Stimulated activated CD8-positive, alpha-beta memory T cell treated with anti-CD3 and anti-CD28 coated beads, Interleukin-15, amount 100 ng/mL, for 48 hours (primary cell): ENCODE measurements around the gene DEFB112.

Source experiments
- DNase-seq, 2 donors: peaks; one replicate each; pipeline ENCODE4 v3.0.0-alpha.2; 2020; ENCODE audit warnings: low read depth in 2 of 2

Gene DEFB112

GRCh38 chr6:50049829-50050228 is at the start of gene DEFB112:
TSS of gene DEFB112 (minus strand) at chr6:50049929. CDS start at chr6:50049869, 60 bp downstream.
- DNase-seq: no peak

GRCh38 chr6:50098641-50098993 is 48.9 kb upstream of the DEFB112 start:
- DNase-seq: no peak

GRCh38 chr6:50097966-50098640 is 48.4 kb upstream of the DEFB112 start:
- no peak for DNase-seq

GRCh38 chr6:50096296-50096695 is 46.6 kb upstream of the DEFB112 start:
- DNase-seq: no peak

- no peak for DNase-seq
Observed at GRCh38 chr6:50093938-50094272, 44.2 kb upstream of the DEFB112 start.

- DNase-seq: no peak
Observed at GRCh38 chr6:50093116-50093937, 43.6 kb upstream of the DEFB112 start.

GRCh38 chr6:50091641-50092040 is 41.9 kb upstream of the DEFB112 start:
- no peak for DNase-seq

DNA sequence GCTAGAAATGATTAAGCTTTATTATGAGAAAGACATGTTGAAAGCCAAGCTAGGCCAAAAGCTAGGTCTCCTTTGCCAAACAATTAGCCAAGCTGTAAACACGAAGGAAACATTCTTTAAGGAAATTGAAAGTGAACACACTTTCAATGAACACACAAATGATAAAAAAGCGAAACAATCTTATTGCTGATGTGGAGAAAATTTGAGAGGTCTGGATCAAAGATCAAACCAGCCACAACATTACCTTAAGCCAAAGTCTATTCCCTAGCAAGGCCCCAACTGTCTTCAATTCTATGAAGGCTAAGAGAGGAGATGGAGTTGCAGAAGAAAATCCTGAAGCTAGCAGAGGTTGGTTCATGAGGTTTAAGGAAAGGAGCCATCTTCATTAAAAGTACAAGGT is 40.2 kb upstream of the DEFB112 start:
- DNase-seq: no peak

GRCh38 chr6:50087231-50087954 is 37.7 kb upstream of the DEFB112 start:
- DNase-seq: no peak

DNA sequence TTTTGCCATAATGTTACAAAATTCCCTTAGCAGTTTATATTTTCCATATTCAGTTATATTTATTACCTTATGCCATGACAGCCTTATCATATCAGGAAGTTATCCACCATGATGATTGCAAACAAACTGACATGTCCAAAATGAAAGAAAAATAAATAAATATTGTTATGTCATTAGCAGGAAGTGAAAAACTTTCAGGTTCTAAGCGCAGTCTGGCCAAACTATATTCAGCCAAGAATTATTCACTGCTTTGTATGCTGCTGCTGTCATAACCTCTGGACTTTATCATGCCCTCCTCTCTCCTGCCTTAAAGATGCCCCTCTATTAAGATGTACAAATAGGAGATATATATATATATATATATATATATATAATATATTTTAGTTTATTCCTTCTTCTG is 27.7 kb upstream of the DEFB112 start:
- DNase-seq: no peak

DNA sequence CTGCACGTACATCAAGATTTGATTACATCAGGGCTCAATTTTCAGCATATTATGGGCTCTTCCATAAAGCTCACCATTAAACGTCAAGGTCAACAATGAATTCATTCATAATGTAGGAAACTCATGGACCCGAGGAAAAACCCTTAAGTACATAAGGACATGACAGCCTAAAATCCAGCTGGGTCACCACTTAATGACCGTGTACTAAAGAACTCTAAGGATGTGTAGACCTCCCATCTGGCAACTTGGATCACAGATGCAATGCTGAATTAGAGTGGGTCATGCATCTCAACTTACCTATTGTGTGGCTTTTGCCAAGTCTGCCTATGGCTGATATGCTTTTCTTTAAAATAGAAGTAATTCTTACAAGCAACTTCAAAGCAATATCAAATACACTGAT is 26.7 kb upstream of the DEFB112 start:
- DNase-seq: no peak

GRCh38 chr6:50071921-50072320 is 22.2 kb upstream of the DEFB112 start:
- no peak for DNase-seq

DNA sequence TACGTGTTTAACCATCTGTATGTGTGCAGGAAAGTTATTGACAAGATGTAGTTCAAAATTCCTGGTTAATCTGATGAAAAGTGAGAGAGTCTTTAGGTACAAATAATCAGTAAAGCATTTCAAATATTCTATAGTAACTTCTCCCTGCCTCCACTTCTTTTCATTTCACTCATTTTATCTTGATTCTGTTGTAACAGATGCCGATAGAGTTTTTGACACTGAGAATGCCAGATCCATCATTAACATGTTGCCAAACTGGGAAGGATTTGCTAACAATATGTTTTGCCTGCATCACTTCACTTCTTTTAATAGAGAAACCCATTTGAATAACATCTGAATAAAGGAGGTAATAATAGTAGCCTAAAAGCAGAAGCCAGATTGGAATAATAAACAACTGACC is 20.4 kb upstream of the DEFB112 start:
- DNase-seq: no peak

DNA sequence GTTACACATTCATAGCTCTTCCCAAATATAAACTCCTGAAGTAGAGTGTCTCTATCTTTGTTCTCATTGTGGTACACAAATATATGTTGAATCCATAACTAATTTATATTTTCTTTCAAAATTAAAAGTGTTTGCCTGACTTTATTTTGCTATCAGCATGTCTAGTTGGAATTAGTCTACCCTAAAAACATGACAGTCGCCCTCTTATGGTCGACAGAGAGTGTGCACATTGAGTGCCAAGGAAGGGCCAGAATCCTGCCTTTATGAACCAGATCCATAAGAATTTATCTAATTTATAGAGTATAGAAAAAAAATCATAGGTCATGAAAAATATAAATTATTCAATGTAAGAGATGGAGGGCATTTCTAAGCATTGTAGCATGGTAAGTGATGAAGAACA is 12.3 kb upstream of the DEFB112 start:
- DNase-seq: no peak

DNA sequence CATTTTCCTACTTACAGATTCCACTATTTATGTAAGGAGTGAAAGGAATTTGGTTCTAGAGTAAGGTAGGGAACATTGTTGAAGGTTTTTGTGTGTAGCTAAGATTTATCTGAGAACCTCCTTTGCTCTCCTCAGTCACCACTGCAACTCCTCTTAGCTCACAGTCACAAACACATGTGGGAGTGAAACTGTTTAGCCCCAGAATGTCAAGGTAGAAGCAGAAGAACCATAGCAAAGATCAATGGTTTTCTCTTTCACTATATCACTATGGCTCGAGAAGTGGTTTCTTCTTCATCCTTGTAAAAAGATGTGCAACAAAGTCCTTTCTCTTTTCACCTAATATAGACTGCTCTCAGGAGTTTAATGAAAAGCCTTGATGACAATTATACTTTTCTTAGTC is 6.5 kb upstream of the DEFB112 start:
- DNase-seq: no peak

- no peak for DNase-seq
Observed at GRCh38 chr6:50047026-50047425, 2.7 kb downstream of the DEFB112 start.

GRCh38 chr6:50030777-50031562 is 18.8 kb downstream of the DEFB112 start:
- DNase-seq: no peak

DNA sequence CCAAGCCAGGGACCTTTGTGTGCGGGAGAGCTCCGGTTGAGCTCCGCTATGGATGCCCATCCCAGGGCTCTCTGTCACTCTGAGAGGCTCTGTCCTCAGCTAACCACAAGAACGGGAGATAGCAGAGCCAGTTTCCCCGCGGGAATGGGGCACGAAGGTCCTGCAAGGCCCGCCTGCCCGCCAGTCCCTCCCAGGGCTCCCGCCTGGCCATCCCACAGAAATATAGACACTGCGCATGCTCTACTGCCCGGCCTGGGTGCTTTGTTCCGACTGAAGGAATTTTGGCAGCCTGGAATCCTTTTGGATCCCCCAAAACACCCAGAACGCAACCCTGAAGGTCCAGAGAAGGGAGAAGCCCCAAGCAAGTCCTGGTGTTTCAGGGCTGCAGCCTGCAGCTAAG is 19.4 kb downstream of the DEFB112 start:
- DNase-seq: no peak

DNA sequence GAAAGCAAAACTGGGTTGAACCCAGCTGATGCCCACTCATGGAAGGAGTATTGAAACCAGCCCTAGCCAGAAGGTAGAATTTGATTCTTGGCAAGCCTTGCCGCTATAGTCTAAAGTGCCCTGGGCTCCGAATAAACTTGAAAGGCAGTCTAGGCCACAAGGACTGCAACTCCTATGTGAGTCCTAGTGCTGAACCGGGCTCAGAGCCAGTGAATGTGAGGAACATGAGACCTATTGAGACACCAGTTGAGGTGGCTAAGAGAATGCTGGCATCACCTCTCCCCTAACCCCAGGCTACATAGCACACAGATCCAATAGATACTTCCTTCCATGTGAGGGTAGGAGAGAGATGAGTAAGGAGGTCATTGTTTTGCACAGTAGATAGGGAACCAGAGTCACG is 24.5 kb downstream of the DEFB112 start:
- DNase-seq: no peak

GRCh38 chr6:50021894-50022293 is 27.8 kb downstream of the DEFB112 start, which contains the start of gene DEFB110:
TSS of gene DEFB110 (minus strand) at chr6:50021994. CDS start at chr6:50021935, 59 bp downstream.
- no peak for DNase-seq

GRCh38 chr6:50007819-50008218 is 41.9 kb downstream of the DEFB112 start:
- DNase-seq: no peak

- no peak for DNase-seq
Observed at GRCh38 chr6:50003139-50003538, 46.6 kb downstream of the DEFB112 start.
